ENCODE data around the gene ADAM12.
"Not testable (repeated sequence)": the region's sequence is repeated elsewhere in the genome, so short reads cannot be mapped to it uniquely, and the experiment has no call there.

The ADAM12 gene

GRCh38 chr10:126373147-126373546 is 15.1 kb downstream of the ADAM12 start:
- no peak for DNase-seq

DNA sequence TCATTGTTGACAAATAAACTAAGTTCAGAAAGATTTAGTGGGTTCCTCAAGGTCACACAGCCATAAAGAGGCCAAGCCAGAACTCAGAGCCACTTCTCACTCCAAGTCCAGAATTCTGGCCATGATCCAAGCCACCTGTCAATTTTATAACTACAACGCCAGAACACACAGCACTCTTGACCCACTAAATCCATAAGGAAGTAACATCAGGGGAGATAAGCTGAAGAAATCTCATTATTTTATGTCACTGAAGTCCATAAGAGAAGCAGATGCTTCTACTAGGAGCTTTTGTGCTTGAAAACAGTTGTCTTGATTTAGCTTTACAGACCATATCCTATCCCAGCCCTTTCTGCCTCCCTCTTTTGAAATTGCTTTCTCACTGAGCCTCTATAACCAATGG is 15.9 kb downstream of the ADAM12 start:
- DNase-seq: no peak

DNA sequence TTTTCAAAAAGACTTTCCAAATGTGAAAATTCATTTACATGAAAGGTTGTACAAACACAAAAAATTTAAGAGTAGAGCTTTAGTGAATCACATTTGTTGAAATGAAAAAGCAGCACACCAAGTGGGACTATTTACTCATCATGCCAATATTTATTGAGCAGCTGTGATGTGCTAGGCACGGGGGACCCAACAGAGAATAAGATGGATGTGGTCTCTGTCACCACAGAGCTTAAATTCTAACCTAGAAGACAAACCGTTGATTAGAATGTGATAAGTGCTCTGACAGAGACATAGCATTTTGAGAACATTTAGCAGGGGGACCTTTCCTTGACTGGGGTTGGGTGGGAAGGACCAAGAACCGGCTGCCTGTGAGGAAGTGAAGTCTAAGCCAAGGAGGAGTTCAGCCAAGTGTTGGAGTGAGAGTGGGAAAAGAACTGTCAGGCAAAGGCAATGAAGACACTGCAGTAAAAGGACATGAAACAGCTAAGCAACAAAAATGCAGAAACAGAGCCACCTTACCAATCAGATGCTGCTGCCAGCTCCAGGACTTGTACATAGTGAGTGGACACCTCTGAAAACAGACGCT is 19.1 kb downstream of the ADAM12 start:
- no peak for DNase-seq

DNA sequence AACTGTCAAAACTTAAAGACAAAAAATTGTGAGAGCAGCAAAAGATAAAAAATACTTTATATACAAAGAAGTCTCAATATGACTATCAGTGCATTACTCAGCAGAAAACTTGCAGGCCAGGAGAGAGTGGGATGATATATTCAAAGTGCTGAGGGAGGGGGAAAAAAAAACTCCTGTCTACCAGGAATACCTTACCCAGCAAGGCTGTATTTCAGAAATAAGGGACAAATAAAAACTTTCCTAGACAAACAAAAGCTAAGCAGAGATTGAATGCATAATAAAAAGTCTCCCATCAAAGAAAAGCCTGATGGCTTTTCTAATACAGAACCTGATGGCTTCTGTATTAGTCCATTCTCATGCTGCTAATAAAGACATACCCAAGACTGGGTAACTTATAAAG is 31.1 kb downstream of the ADAM12 start:
- no peak for DNase-seq

DNA sequence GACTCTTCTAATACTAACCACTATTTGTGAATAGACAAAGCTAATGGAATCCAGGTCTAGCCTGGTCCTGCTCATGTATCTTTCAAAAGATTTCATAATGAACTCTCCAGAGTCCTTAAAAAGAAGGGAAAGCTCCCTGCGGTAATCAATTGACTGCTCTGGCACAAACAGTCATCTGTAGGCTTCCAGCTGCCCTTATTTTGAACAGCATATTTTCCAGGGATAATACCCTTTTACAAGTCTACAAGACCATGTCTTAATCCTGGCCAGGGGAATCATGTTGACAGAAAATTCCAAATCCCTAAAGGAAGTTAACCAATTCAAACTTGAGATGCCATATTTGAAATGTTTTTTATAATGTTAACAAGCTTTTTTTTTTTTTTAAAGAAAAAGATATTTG is 34.6 kb downstream of the ADAM12 start:
- DNase-seq: no peak

DNA sequence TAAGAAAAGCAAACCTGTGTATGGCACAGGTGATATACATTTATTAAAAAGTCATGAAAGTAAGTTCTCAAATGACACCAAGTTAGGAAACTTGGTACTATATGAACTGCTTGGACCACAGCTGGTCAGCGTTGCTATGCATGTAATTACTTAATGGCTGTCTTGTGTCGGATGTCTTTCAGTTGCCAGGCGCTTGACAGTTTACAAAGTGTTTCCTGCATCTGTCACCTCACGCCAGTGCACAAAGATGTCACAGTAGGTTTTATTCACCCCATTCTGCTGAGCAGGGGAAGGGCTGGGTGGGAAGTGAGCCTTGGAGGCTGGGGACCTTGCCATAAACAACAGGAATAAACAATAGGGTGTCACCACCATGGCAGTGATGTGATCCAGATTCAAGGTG is 35.8 kb downstream of the ADAM12 start:
- DNase-seq: no peak

DNA sequence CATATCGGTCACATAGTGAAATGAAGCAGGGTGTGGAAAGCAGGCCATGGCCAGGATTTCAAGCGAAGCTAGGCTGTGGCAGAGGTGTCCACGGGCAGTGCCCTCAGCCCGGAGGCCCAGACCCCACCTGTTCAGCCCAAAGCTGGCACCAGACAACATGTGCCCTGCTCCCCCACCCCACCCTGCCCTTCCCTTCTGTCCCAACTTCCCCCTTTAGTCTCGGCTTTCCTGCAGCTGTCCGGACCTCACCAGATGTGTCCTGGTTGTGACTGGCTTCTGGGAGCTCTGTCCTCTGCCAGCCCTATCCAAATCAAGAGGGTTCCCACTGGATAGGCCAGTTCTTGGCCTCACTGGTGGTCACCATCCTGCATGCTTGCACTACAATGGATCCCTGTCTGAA is 37.3 kb downstream of the ADAM12 start:
- DNase-seq: no peak

DNA sequence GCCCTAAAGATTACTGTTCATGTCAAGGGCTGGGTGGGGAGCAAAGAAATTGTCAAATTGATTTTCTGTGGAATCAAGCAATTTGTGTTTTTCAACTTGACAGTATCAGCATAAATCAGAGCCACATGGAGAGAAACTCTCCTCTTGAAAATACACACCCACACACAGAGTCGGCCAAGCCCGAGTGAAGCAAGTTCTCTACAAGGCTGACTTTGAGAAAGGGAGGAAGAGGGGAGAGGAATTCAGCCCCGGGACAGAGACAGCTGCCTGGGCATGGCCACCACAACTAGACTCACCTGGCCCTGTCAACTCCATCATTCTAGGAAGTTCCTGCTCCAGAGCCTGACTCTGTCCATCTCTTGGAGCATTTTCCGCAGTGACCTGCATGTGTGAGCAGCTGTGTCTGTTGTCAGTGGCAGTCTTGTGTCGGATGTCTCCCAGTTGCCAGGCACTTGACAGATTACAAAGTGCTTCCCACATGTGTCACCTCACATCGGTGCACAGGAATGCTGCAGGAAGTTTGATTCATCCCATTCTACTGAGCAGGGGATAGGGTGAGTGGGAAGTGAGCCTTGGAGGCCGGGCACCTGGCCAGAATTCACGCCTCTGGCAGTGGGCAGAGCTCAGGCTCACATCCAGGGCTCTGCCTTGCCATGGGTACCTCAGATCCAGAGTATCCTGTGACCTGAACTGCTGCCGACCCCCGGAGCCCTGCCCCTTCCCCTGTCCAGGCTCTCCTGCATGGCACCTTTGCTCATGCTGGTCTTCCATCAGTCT is 37.9 kb downstream of the ADAM12 start:
- no peak for DNase-seq

- DNase-seq: no peak
Observed at GRCh38 chr10:126349676-126350075, 38.6 kb downstream of the ADAM12 start.

- DNase-seq: no peak
Observed at GRCh38 chr10:126349101-126349500, 39.2 kb downstream of the ADAM12 start.

DNA sequence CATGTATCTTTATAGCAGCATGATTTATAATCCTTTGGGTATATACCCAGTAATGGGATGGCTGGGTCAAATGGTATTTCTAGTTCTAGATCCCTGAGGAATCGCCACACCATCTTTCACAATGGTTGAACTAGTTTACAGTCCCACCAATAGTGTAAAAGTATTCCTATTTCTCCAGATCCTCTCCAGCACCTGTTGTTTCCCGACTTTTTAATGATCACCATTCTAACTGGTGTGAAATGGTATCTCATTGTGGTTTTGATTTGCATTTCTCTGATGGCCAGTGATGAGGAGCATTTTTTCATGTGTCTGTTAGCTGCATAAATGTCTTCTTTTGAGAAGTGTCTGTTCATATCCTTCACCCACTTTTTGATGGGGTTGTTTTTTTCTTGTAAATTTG is 44.8 kb downstream of the ADAM12 start:
- DNase-seq: not testable (repeated sequence)

- DNase-seq: no peak
Observed at GRCh38 chr10:126342680-126343079, 45.6 kb downstream of the ADAM12 start.

- DNase-seq: no peak
Observed at GRCh38 chr10:126341491-126341890, 46.8 kb downstream of the ADAM12 start.

DNA sequence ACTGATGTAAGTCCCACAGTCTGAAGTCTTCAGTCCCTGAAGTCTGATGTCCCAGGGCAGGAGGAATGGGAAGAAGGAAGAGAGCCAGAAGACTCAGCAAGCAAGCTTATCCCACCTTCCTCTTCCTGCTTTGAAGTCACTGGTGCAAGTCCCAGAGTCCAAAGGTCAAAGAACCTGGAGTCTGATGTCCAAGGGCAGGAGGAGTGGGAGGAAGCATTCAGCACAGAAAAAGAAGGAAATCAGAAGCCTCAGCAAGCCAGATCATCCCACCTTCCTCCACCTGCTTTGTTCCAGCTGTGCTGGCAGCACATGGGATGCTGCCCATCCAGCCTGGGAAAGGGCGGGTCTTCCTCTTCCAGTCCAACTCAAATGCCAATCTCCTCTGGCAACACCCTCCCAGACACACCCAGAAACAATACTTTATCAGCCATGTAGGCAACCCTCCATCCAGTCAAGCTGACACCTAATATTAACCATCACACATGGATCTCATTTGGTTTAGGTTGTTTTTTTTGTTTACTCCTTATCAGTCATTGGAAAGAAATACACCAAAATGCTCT is 50.9 kb downstream of the ADAM12 start:
- no peak for DNase-seq

- DNase-seq: no peak
Observed at GRCh38 chr10:126336801-126337200, 51.5 kb downstream of the ADAM12 start.

DNA sequence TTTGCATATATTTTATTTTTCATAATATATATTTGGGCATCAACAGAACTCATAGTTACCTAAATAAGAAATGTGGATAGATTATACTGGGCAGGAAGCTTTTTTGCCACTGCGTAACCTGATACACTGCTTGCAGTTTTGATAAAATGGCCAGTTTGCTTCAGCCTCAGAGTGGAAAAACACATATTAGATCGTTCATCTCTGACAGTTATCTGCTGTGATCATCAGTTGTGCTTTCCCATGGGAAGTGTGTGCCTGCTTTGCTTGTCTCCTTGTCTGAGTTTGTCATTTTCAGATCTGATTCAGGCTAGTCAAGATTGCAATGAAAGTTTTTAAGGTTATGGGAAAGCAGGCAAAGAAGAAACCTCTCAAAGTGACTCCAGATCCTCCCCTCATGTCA is 54.0 kb downstream of the ADAM12 start:
- no peak for DNase-seq

- DNase-seq: no peak
Observed at GRCh38 chr10:126332576-126332975, 55.7 kb downstream of the ADAM12 start.

DNA sequence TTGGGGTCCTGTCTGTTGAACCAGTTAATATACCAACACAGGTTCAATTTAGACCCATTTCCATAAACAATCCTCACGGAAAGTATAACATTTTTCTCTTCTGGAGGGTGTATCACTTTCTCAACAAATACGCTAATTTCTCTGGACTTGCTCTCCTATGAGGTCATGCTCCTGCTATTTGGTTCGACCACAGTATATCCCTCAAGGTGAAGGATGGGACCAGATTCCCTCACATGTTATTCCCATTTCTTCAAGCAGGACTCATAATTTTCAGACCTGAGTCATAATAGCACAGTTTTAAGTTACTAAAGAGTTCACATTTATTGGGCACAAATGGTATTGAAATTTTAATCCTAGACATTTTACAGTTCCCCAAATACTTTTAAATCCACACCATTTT is 57.2 kb downstream of the ADAM12 start:
- DNase-seq: no peak

- DNase-seq: no peak
Observed at GRCh38 chr10:126324826-126325225, 63.5 kb downstream of the ADAM12 start.

DNA sequence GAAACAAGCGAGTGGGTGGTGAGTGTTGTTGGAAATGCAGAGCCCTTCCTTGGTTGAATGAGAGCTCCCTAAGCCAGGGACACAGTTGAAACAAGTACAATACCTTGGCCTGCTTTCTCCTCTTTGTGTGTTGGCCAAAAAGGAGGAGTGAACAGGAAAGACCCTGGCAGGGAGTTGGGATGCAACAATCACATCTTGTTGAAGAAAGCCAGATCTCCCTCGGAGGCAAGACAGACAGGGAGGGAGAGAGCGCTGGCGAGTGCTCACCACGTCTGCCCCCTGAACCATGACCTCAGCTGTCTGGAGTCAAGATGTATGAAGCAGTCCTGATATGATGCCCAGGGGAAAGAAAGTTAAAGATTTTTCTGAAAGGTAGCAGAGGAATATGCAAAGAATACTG is 66.8 kb downstream of the ADAM12 start:
- no peak for DNase-seq

- DNase-seq: no peak
Observed at GRCh38 chr10:126317751-126318150, 70.5 kb downstream of the ADAM12 start.

GRCh38 chr10:126315494-126316177 is 72.6 kb downstream of the ADAM12 start:
- DNase-seq: no peak

- no peak for DNase-seq
Observed at GRCh38 chr10:126314863-126315493, 73.3 kb downstream of the ADAM12 start.

DNA sequence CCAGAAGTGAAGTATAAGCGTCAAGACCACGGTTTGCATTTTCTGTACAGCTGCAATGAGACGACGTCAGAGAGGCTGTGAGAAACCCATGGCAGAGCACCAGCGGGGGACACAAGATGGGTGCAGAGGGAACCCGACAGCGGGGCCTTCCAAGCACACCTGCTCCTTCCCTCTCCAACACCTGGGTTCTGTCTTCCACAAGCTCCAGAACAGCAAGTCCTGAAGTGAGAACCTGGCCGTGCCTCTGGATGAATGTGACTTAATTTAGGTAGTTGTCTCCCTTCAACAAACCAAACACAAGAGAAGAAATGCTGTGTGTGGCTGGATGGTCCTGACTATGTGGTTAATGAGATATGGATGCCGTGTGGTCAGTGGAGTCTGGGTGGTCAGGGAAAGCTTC is 76.1 kb downstream of the ADAM12 start:
- no peak for DNase-seq

Data from NCI-H187 treated with DMSO at 0.1 percent for 48 hours (cell line).